Endothelial cell of umbilical vein (primary cell): ENCODE results near the gene NEURL1B.

ENCODE experiments used
- EZH2 ChIP-seq: IDR thresholded peaks from 2 replicates; pipeline ENCODE4 v1.6.1; 2012; ENCODE audit warnings: borderline replicate concordance, low read depth, mild to moderate bottlenecking, moderate library complexity, low read length, inconsistent platforms; ENCODE audit not compliant: severe bottlenecking
- FOS ChIP-seq: IDR thresholded peaks from 2 replicates; pipeline ENCODE4 v1.6.1; 2011; ENCODE audit warnings: mild to moderate bottlenecking, low read length, moderate library complexity, borderline replicate concordance; ENCODE audit not compliant: insufficient read depth
- POLR2A ChIP-seq: IDR thresholded peaks from 2 replicates; pipeline ENCODE4 v1.6.1; 2012; ENCODE audit warnings: low read depth, mild to moderate bottlenecking, control low read depth, low read length
- TF ChIP-seq, protein P1 (sequence below), 2 donors: IDR thresholded peaks; 1 replicate in 1 of 2; 2 replicates in 1 of 2; pipeline ENCODE4 v1.5.1; 2011; ENCODE audit warnings: low read length in 2 of 2, mild to moderate bottlenecking in 2 of 2, moderate library complexity in 2 of 2, control low read depth in 1 of 2, inconsistent platforms in 1 of 2, low read depth in 1 of 2; ENCODE audit not compliant: insufficient read depth in 1 of 2; ENCODE audit errors: extremely low read depth in 1 of 2

DNA sequence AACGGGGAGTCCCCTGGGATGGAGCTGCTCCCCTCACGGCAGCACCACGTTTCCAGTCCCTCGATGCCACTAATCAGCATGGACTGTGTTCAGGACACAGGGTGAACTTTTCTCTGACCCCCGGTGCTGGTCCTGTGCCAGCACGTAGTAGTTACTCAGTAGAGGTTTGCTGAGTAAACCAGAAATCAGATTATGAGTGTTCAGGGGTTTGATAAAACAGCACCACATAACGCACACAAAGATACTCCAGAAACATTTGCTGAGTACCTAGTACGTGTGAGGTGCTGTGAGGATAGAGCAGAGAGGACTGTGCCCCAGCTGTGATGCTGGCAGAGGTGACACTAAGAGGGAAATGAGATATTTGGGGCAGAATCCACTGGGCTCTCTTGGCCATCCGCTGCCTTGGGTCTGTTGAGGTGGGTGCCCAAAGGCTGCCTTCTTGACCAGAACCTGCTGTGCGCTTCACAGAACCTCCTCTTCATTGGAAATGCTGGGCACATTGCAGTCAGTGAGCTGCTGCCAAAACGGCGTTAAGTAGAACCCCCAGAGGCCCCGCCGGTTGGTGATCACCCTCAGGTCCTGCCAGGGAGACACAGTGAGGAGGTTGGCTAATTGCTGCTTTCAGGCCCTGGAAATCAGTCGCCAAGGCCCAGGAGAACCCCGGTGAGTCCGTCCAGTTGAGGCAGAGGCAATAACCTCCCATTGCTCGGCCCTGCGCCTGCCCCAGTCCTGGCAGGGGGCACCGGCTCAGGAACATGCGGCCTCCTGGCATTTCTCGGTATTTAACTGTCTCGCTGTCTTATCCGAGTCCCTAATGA, 49.4 kb downstream of the NEURL1B start:
- TF ChIP-seq, protein P1, sequence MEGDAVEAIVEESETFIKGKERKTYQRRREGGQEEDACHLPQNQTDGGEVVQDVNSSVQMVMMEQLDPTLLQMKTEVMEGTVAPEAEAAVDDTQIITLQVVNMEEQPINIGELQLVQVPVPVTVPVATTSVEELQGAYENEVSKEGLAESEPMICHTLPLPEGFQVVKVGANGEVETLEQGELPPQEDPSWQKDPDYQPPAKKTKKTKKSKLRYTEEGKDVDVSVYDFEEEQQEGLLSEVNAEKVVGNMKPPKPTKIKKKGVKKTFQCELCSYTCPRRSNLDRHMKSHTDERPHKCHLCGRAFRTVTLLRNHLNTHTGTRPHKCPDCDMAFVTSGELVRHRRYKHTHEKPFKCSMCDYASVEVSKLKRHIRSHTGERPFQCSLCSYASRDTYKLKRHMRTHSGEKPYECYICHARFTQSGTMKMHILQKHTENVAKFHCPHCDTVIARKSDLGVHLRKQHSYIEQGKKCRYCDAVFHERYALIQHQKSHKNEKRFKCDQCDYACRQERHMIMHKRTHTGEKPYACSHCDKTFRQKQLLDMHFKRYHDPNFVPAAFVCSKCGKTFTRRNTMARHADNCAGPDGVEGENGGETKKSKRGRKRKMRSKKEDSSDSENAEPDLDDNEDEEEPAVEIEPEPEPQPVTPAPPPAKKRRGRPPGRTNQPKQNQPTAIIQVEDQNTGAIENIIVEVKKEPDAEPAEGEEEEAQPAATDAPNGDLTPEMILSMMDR (IDR thresholded peaks at IDR 0.05; ENCODE audit: extremely low read depth in 1 of 2, insufficient read depth in 1 of 2, low read depth in 1 of 2, low read length in 2 of 2) = no peak
- TF ChIP-seq POLR2A (no peak), EZH2 (no peak), FOS (no peak)
